Testis (tissue), 3 donors: ENCODE measurements around the gene CDH23. TPM values are rescaled to one million over a fixed set of nuclear protein-coding genes. Genes with fewer than 3 reads are reported as not detected.

Experiments used
- DNase-seq: peaks from one replicate; pipeline ENCODE4 v3.0.0-alpha.2; 2019
- H3K27ac ChIP-seq, 2 donors: fragments of 200-600 bp; sonication (generic); one replicate each; pipeline ENCODE4 v1.5.1; 2019
- H3K27me3 ChIP-seq: fragments of 200-600 bp; sonication (generic); one replicate; pipeline ENCODE4 v1.5.1; 2019
- H3K36me3 ChIP-seq: fragments of 200-600 bp; sonication (generic); one replicate; pipeline ENCODE4 v1.5.1; 2017; ENCODE audit warnings: low read depth; ENCODE audit errors: missing control alignments
- H3K4me1 ChIP-seq: fragments of 200-600 bp; sonication (generic); one replicate; pipeline ENCODE4 v1.5.1; 2019
- H3K4me3 ChIP-seq, 2 donors: fragments of 200-600 bp; sonication (generic); one replicate each; pipeline ENCODE4 v1.5.1; 2017 to 2019
- H3K9me3 ChIP-seq: fragments of 200-600 bp; sonication (generic); one replicate; pipeline ENCODE4 v1.5.1; 2017
- CTCF ChIP-seq, 3 experiments: fragments of 450-650 bp in 2 of 3; fragments of 200-600 bp in 1 of 3; sonication (generic) in 1 of 3; IDR thresholded peaks; one replicate each; pipeline ENCODE4 v1.5.1; 2016 to 2019; ENCODE audit warnings: antibody characterized with exemption in 3 of 3, mild to moderate bottlenecking in 2 of 3, moderate library complexity in 1 of 3
- POLR2A ChIP-seq: fragments of 450-650 bp; IDR thresholded peaks from one replicate; pipeline ENCODE4 v1.6.1; 2017; ENCODE audit warnings: antibody characterized with exemption, mild to moderate bottlenecking, moderate library complexity
- WGBS, 2 donors: methylation state at CpG; one replicate each; pipeline ENCODE4 v1.1.5; 2018; 5-methylcytosine and 5-hydroxymethylcytosine counted together
- intact Hi-C: fragments of 100-400 bp; cut with DNase I; formaldehyde crosslinking; loops from one replicate; pipeline ENCODE4 v1.15.1; 2023; ENCODE audit warnings: low total_unique reads
- polyA plus RNA-seq: library from polyadenylated mRNA; stranded (reverse); fragments of 350-450 nt; fragmentation: Illumina TruSeq; extraction: RNeasy Lipid Tissue Mini Kit (QIAGEN cat#74804); gene quantifications from one replicate; pipeline ENCODE4 v1.2.3, GENCODE V29; 2014; ENCODE audit warnings: low read depth, low replicate concordance; ENCODE audit not compliant: insufficient read depth
- total RNA-seq, 2 donors: library from RNA; depleted of rRNA; stranded (reverse); fragments of >200 nt; gene quantifications; one replicate each; pipeline ENCODE4 v1.2.3, GENCODE V29; 2016

The CDH23 gene
- total and polyA plus RNA-seq, 3 donors from 2014 or later, result 29.8 to 125 (median 81.7) TPM

- H3K27me3 ChIP-seq, result no peaks in the 10 kb centered on the region
- H3K9me3 ChIP-seq, result no peaks in the 10 kb centered on the region
- 58 to 76% methylated on average over 4 to 7 of the region's 7 CpGs for WGBS, 2 donors
- intact Hi-C loops, result no loop called here
- H3K27ac ChIP-seq, result no peak overlapping the region
- H3K4me1 ChIP-seq, result no peaks in the 10 kb centered on the region
- DNase-seq, result no peak
- no peak overlapping the region for H3K4me3 ChIP-seq
- TF ChIP-seq POLR2A (no peak), CTCF (IDR thresholded peaks at IDR 0.05) (no peak)
- H3K36me3 ChIP-seq, result no peaks in the 10 kb centered on the region
Measured at GRCh38 chr10:71656220-71656619, 259.5 kb downstream of the CDH23 start.

GRCh38 chr10:71657604-71658466 is 261.1 kb downstream of the CDH23 start:
- no peaks in the 10 kb centered on the region for H3K27me3 ChIP-seq
- H3K4me3 ChIP-seq, result no peak overlapping the region
- TF ChIP-seq POLR2A (no peak), CTCF (IDR thresholded peaks at IDR 0.05) (no peak)
- intact Hi-C loops, result no loop called here
- H3K4me1 ChIP-seq, result no peaks in the 10 kb centered on the region
- no peak overlapping the region for H3K27ac ChIP-seq
- no peaks in the 10 kb centered on the region for H3K36me3 ChIP-seq
- DNase-seq, result no peak
- H3K9me3 ChIP-seq, result no peaks in the 10 kb centered on the region
- 91 to 92% methylated on average over 16 of the region's 16 CpGs for WGBS, 2 donors

GRCh38 chr10:71658467-71658745 is 261.7 kb downstream of the CDH23 start:
- intact Hi-C loops, result no loop called here
- no peak for TF ChIP-seq CTCF (IDR thresholded peaks at IDR 0.05)
- no peak for TF ChIP-seq POLR2A
- H3K4me3 ChIP-seq, result no peak overlapping the region
- H3K27me3 ChIP-seq, result no peaks in the 10 kb centered on the region
- WGBS, 2 donors, result 90 to 95% methylated on average over 8 of the region's 8 CpGs
- DNase-seq, result no peak
- no peak overlapping the region for H3K27ac ChIP-seq
- H3K4me1 ChIP-seq, result no peaks in the 10 kb centered on the region
- H3K36me3 ChIP-seq, result no peaks in the 10 kb centered on the region
- H3K9me3 ChIP-seq, result no peaks in the 10 kb centered on the region

GRCh38 chr10:71659111-71659634 is 262.5 kb downstream of the CDH23 start:
- Histone ChIP-seq H3K9me3 (no peaks in the 10 kb centered on the region), H3K27ac (no peak overlapping the region), H3K4me3 (no peak overlapping the region), H3K27me3 (no peaks in the 10 kb centered on the region), H3K4me1 (no peaks in the 10 kb centered on the region), H3K36me3 (no peaks in the 10 kb centered on the region)
- WGBS, 2 donors, result 85 to 94% methylated on average over 3 to 5 of the region's 5 CpGs
- no peak for DNase-seq
- intact Hi-C loops, result no loop called here
- TF ChIP-seq POLR2A, result no peak
- no peak for TF ChIP-seq CTCF (IDR thresholded peaks at IDR 0.05)

GRCh38 chr10:71659737-71660136 is 263.0 kb downstream of the CDH23 start:
- Histone ChIP-seq H3K4me1 (no peaks in the 10 kb centered on the region), H3K4me3 (no peak overlapping the region), H3K9me3 (no peaks in the 10 kb centered on the region), H3K27me3 (no peaks in the 10 kb centered on the region), H3K36me3 (no peaks in the 10 kb centered on the region), H3K27ac (no peak overlapping the region)
- DNase-seq, result no peak
- WGBS, 2 donors, result 90 to 93% methylated on average over 10 of the region's 10 CpGs
- TF ChIP-seq CTCF (IDR thresholded peaks at IDR 0.05), result no peak
- TF ChIP-seq POLR2A, result no peak
- intact Hi-C loops, result no loop called here
